ENCODE data around the gene EN1. TPM values are rescaled to one million over a fixed set of nuclear protein-coding genes. Genes with fewer than 3 reads are reported as not detected.

EN1 gene
- polyA plus RNA-seq, 3 donors: not detected

DNA sequence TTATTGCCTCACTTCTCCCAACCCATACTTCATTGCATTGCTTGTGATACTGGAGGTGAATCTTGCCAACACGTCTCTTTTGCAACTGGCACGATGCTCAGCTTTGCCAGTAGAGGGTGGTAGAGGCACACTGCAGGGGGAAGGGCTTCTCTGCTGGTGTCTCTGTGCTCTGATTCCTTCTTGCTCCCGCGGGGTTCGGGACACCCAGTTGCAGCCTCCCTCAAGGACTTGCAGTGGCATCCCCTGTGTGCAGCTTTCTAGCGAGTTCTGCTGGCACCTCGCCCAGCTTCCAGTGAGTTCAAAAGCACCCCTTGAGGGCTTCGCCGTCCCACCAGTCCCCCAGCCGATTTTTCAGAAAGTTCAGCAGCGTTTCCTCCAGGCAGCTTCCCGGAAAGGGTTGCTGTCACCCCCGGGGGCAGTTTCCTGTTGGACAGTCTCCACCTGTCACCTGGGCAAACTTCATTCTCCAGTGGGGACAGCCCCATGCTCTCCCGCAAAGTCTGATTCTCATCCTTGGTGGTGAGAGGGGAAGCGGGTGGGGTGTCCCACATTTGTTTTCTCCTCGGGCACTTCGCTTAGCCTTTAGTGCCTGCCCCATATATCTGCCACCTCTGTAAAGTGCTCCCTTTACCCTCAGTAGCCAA lies 35.4 kb upstream of the EN1 start:
- H3K27me3 ChIP-seq (ENCODE audit: control insufficient read depth in 2 of 2, insufficient read depth in 2 of 2, low read length in 2 of 2): peaks cover 4 to 8% of the 10 kb centered on the region in 2 donors
- intact Hi-C loops (cut with micrococcal nuclease): loop anchor here (2.0 to 10.0 kb wide), 7 partner anchors 102 to 409 kb away; no protein-coding TSS in a partner anchor
- H3K9ac ChIP-seq (ENCODE audit: insufficient read depth, low read length, poor library complexity, severe bottlenecking): peak overlapping the region; percentile 34
- peak overlapping the region; percentile 72 for H3K4me2 ChIP-seq (replicated peaks; ENCODE audit: extremely low read depth, low read length, poor library complexity, severe bottlenecking)
- WGBS (ENCODE audit: insufficient coverage): 6% methylated on average over 13 of the region's 17 CpGs
- no peak overlapping the region for H3K27ac ChIP-seq (ENCODE audit: low read depth in 1 of 2, low read length in 2 of 2)
- no peaks in the 10 kb centered on the region for H3K36me3 ChIP-seq (replicated peaks in 1 of 2; ENCODE audit: control insufficient read depth in 1 of 2, insufficient read depth in 2 of 2, low read length in 2 of 2)
- TF ChIP-seq, protein P1, sequence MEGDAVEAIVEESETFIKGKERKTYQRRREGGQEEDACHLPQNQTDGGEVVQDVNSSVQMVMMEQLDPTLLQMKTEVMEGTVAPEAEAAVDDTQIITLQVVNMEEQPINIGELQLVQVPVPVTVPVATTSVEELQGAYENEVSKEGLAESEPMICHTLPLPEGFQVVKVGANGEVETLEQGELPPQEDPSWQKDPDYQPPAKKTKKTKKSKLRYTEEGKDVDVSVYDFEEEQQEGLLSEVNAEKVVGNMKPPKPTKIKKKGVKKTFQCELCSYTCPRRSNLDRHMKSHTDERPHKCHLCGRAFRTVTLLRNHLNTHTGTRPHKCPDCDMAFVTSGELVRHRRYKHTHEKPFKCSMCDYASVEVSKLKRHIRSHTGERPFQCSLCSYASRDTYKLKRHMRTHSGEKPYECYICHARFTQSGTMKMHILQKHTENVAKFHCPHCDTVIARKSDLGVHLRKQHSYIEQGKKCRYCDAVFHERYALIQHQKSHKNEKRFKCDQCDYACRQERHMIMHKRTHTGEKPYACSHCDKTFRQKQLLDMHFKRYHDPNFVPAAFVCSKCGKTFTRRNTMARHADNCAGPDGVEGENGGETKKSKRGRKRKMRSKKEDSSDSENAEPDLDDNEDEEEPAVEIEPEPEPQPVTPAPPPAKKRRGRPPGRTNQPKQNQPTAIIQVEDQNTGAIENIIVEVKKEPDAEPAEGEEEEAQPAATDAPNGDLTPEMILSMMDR (IDR thresholded peaks at IDR 0.05): peak; percentile 93
- peak overlapping the region in 6 of 7 donors; percentile 25 to 82 (median 48) for H3K27ac Mint-ChIP-seq
- no peaks in the 10 kb centered on the region for H4K20me1 ChIP-seq (ENCODE audit: insufficient read depth, low read length)
- peak overlapping the region; percentile 78 for H2AFZ ChIP-seq (ENCODE audit: insufficient read depth, low read depth, low read length, poor library complexity, severe bottlenecking)
- peak overlapping the region; percentile 5 to 68 (median 32) for H3K4me3 ChIP-seq (replicated peaks in 1 of 3; ENCODE audit: low read depth in 2 of 3, low read length in 3 of 3)
- H3K79me2 ChIP-seq (ENCODE audit: insufficient read depth, low read length): no peaks in the 10 kb centered on the region
- peaks cover 31% of the 10 kb centered on the region for H3K4me1 Mint-ChIP-seq
- H3K27me3 Mint-ChIP-seq (ENCODE audit: low read depth in 3 of 3): peaks cover 3 to 11% (median 11%) of the 10 kb centered on the region in 3 donors
- peak; percentile 75 to 83 (median 82) for DNase-seq
- H3K9me3 ChIP-seq (replicated peaks in 1 of 2; ENCODE audit: control insufficient read depth in 1 of 2, insufficient read depth in 1 of 2, low read length in 2 of 2): peaks cover 0 to 3% of the 10 kb centered on the region in 2 donors
- peak overlapping the region; percentile 75 to 93 for H3K4me3 Mint-ChIP-seq
- no peaks in the 10 kb centered on the region for H3K36me3 Mint-ChIP-seq
- peaks cover 16 to 20% of the 10 kb centered on the region in 2 donors for H3K4me1 ChIP-seq (ENCODE audit: control insufficient read depth in 1 of 2, insufficient read depth in 2 of 2, low read length in 2 of 2)
- H3K9me3 Mint-ChIP-seq: peaks cover 0 to 7% (median 6%) of the 10 kb centered on the region in 7 donors

DNA sequence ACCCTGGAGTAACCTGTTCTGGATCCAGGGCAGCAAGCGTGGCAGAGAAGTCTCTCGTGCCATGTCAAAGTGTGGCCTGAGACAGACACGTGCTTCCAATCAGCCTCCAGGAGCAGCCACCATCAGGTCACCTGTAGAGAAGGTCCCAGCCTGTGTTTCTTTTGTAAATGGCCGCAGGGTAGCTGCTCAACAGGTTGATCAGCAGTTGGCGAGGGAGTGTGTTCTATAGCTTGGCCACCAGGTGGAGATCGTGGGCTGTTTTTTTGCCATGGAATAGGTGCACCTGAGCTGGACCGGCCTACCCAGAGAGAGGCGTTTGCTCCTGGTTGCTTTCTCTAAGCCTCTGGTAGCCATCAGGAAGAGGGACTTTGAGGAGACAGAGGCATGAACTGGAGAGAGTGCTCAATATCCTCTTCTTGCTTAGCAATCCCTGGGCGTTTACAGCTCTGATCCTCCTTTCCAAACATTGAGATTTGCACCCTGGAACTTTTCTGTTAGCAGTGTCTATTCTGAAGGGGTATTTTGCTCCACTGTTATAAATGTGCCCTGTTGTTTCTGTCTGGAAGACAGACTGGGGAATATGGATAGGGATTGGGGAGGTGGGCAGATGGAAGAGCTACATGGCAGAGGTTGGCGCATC lies 34.2 kb upstream of the EN1 start:
- Histone ChIP-seq H3K27ac (ENCODE audit: low read depth in 1 of 2, low read length in 2 of 2) (no peak overlapping the region), H3K79me2 (ENCODE audit: insufficient read depth, low read length) (no peaks in the 10 kb centered on the region), H3K4me1 (ENCODE audit: control insufficient read depth in 1 of 2, insufficient read depth in 2 of 2, low read length in 2 of 2) (peaks cover 16 to 20% of the 10 kb centered on the region in 2 donors), H3K27me3 (ENCODE audit: control insufficient read depth in 2 of 2, insufficient read depth in 2 of 2, low read length in 2 of 2) (peaks cover 9 to 13% of the 10 kb centered on the region in 2 donors), H3K9ac (ENCODE audit: insufficient read depth, low read length, poor library complexity, severe bottlenecking) (no peak overlapping the region), H3K36me3 (replicated peaks in 1 of 2; ENCODE audit: control insufficient read depth in 1 of 2, insufficient read depth in 2 of 2, low read length in 2 of 2) (no peaks in the 10 kb centered on the region), H3K4me2 (replicated peaks; ENCODE audit: extremely low read depth, low read length, poor library complexity, severe bottlenecking) (no peak overlapping the region), H4K20me1 (ENCODE audit: insufficient read depth, low read length) (no peaks in the 10 kb centered on the region), H2AFZ (ENCODE audit: insufficient read depth, low read depth, low read length, poor library complexity, severe bottlenecking) (no peak overlapping the region), H3K4me3 (replicated peaks in 1 of 3; ENCODE audit: low read depth in 2 of 3, low read length in 3 of 3) (no peak overlapping the region), H3K9me3 (replicated peaks in 1 of 2; ENCODE audit: control insufficient read depth in 1 of 2, insufficient read depth in 1 of 2, low read length in 2 of 2) (peaks cover 0 to 3% of the 10 kb centered on the region in 2 donors)
- DNase-seq: peak; percentile 54 to 70 (median 64)
- peaks cover 3 to 18% (median 11%) of the 10 kb centered on the region in 3 donors for H3K27me3 Mint-ChIP-seq (ENCODE audit: low read depth in 3 of 3)
- intact Hi-C loops (cut with micrococcal nuclease): loop anchor here (2.0 to 10.0 kb wide), 8 partner anchors 103 to 411 kb away; no protein-coding TSS in a partner anchor
- peak overlapping the region in 2 of 7 donors; percentile 40 to 64 for H3K27ac Mint-ChIP-seq
- H3K4me1 Mint-ChIP-seq: peaks cover 31% of the 10 kb centered on the region
- WGBS (ENCODE audit: insufficient coverage): 14% methylated on average over 9 of the region's 10 CpGs
- no peak overlapping the region for H3K4me3 Mint-ChIP-seq
- no peaks in the 10 kb centered on the region for H3K36me3 Mint-ChIP-seq
- peaks cover 0 to 7% (median 6%) of the 10 kb centered on the region in 7 donors for H3K9me3 Mint-ChIP-seq
- TF ChIP-seq, protein P1 (IDR thresholded peaks at IDR 0.05): peak; percentile 84

Data from CD14-positive monocyte (primary cell).